ENCODE results near the gene SGTA.

SGTA gene

GRCh38 chr19:2733930-2734588, 49.0 kb downstream of the SGTA start:
- TF ChIP-seq, protein P1, sequence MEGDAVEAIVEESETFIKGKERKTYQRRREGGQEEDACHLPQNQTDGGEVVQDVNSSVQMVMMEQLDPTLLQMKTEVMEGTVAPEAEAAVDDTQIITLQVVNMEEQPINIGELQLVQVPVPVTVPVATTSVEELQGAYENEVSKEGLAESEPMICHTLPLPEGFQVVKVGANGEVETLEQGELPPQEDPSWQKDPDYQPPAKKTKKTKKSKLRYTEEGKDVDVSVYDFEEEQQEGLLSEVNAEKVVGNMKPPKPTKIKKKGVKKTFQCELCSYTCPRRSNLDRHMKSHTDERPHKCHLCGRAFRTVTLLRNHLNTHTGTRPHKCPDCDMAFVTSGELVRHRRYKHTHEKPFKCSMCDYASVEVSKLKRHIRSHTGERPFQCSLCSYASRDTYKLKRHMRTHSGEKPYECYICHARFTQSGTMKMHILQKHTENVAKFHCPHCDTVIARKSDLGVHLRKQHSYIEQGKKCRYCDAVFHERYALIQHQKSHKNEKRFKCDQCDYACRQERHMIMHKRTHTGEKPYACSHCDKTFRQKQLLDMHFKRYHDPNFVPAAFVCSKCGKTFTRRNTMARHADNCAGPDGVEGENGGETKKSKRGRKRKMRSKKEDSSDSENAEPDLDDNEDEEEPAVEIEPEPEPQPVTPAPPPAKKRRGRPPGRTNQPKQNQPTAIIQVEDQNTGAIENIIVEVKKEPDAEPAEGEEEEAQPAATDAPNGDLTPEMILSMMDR (IDR thresholded peaks at IDR 0.05; ENCODE audit: insufficient read depth, low read length, missing control alignments): no peak

DNA sequence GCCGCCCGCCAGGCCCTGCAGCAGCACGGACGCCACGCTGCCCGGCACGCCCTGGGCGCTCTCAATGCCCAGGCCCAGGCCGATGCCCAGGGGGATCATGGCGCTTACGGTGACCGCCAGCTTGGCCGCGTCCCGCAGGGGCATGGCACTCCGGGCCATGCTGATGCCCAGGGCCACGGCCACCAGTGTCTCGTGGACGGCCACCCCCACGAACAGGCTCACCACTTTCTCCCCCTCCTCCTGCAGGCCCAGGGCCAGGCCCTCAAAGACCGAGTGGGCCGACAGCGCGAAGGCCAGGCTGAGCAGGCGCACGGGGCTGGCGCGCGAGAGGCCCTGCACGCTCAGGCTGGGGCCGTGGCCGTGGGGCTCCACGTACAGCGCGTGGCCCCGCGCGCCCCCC, 50.2 kb downstream of the SGTA start:
- H3K4me3 ChIP-seq (ENCODE audit: low read depth, low read length): no peak overlapping the region
- TF ChIP-seq, protein P1 (IDR thresholded peaks at IDR 0.05; ENCODE audit: insufficient read depth, low read length, missing control alignments): no peak
- ChIA-PET CTCF (interaction anchor here (1.5 kb wide), 1 partner anchor 155 kb away, joined by 4 read pairs; no protein-coding TSS in a partner anchor), POLR2A (no interaction called here)
- DNase-seq (ENCODE audit: low read depth, low spot score): no peak

More at GRCh38 chr19:2733930-2734588, 49.0 kb downstream of the SGTA start:
- CTCF ChIA-PET: interaction anchor here (1.2 kb wide), 1 partner anchor 16 kb away, joined by 5 read pairs; no protein-coding TSS in a partner anchor
- H3K4me3 ChIP-seq (ENCODE audit: low read depth, low read length): no peak overlapping the region
- DNase-seq (ENCODE audit: low read depth, low spot score): no peak
- POLR2A ChIA-PET: no interaction called here

GRCh38 chr19:2732157-2732725, 50.8 kb downstream of the SGTA start:
- POLR2A ChIA-PET: no interaction called here
- H3K4me3 ChIP-seq (ENCODE audit: low read depth, low read length): no peak overlapping the region
- CTCF ChIA-PET: interaction anchor here (1.5 kb wide), 1 partner anchor 156 kb away, joined by 4 read pairs; no protein-coding TSS in a partner anchor
- TF ChIP-seq, protein P1 (IDR thresholded peaks at IDR 0.05; ENCODE audit: insufficient read depth, low read length, missing control alignments): no peak
- no peak for DNase-seq (ENCODE audit: low read depth, low spot score)

DNA sequence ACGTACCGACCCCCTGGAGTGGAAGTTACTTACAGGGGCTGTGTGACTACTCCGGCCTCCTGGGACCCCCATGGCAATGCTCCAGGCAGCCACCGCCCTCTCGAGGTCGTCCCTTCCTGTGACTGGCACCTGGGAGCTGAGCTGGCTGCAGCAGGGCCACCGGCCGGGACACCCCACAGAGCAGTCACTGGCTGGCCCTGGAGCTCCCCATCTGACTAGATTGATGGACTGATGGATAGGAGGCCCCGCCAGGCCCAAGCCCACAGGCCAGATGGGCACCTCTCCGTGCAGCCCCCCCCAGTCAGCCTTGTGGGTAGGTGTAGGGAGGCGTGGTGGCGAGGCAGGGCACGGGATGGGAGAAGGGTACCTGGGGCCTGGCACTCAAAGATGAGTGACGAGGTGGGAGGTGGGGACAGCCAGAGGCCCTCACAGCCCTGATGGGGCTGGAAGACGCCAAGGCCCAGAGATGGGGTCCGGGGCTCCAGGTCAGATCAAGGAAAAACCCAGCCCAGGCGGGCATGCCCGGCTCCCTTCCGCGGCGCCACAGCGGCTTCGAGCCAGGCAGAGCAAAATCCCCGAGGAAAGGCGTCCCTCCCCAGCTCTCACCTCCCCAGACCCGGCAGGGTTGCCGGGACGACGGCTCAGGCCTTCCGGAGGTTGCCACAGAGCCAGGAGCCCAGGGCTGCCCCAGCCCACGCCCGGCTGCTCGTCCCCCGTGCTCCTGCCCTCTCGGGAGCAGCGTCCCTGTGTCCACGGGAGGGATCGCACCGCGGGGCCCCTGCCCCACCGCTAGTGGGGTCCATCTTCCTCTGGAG, 51.7 kb downstream of the SGTA start:
- POLR2A ChIA-PET: interaction anchor here (1.2 kb wide), 1 partner anchor 9 kb away, joined by 3 read pairs; the partner anchor contains the start of gene SLC39A3
- no peak for DNase-seq (ENCODE audit: low read depth, low spot score)
- CTCF ChIA-PET: no interaction called here
- H3K4me3 ChIP-seq (ENCODE audit: low read depth, low read length): no peak overlapping the region
- TF ChIP-seq, protein P1 (IDR thresholded peaks at IDR 0.05; ENCODE audit: insufficient read depth, low read length, missing control alignments): no peak

DNA sequence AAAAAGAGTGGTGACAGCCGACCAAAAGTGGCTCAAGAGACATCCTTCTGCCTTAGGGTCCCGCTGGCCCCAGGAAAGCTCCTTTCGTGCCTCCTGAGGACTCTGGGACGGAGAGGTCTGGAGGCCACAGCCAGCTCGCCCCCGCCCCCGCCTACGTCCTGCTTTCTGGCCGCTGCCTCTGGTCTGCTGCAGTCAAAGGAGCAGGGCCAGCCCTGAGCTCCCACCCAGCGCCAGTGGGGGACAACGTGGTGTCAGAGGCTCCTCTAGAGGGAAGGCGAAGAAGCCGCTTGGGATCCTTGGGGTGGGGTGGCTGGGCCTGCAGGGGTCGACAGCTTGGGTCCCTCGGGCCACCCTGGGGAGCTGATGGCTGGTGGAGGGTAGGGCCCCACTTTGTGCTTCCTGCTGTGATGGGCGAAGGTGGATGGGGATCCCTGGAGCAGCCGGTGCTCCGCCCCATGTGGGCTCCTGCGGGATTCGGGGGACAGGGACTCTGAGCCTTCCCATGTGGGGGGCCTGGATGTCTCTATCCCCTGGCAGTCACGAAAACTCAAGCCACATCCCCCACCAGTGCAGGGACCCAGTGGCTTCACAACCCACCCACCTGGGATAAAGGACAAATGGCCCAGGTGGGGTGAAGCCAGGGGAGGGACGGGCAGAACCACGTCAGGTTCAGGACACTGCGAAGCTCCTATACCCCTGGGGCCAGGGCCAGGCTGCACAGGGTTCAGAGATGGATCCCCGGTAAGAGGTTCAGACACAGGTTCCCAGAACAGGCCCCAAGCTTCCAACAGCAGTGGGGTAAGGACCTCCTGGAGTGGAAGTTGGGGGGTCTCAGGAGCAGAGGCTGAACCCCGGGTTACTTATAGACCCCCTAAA, 52.9 kb downstream of the SGTA start:
- H3K4me3 ChIP-seq (ENCODE audit: low read depth, low read length): no peak overlapping the region
- DNase-seq (ENCODE audit: low read depth, low spot score): no peak
- TF ChIP-seq, protein P1 (IDR thresholded peaks at IDR 0.05; ENCODE audit: insufficient read depth, low read length, missing control alignments): no peak
- POLR2A ChIA-PET: interaction anchor here (1.6 kb wide), 1 partner anchor 9 kb away, joined by 3 read pairs; the partner anchor contains the start of gene SLC39A3
- CTCF ChIA-PET: no interaction called here
